ENCODE measurements around the gene UBE3D.

The UBE3D gene

DNA sequence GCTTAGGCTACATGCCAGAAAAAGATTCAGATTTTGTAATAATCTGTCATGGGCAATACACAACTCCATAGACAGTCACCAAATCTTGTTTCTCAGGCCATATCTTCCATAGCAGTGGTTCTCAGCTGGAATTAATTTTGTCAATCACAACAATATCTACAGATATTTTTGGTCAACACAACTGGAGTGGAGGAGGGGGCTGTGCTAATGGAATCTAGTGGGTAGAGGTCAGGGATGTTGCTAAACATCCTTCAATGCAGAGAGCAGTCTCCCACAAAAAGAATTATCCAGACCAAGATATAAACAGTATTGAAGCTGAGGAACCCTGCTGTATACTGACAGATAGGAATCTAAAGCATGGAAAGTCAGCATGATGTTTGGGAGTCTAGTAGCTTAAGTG lies 174.6 kb downstream of the UBE3D start:
- peaks cover 8% of the 10 kb centered on the region for H3K4me1 ChIP-seq
- H3K27me3 ChIP-seq = no peaks in the 10 kb centered on the region
- no peak for DNase-seq
- TF ChIP-seq, protein P1, sequence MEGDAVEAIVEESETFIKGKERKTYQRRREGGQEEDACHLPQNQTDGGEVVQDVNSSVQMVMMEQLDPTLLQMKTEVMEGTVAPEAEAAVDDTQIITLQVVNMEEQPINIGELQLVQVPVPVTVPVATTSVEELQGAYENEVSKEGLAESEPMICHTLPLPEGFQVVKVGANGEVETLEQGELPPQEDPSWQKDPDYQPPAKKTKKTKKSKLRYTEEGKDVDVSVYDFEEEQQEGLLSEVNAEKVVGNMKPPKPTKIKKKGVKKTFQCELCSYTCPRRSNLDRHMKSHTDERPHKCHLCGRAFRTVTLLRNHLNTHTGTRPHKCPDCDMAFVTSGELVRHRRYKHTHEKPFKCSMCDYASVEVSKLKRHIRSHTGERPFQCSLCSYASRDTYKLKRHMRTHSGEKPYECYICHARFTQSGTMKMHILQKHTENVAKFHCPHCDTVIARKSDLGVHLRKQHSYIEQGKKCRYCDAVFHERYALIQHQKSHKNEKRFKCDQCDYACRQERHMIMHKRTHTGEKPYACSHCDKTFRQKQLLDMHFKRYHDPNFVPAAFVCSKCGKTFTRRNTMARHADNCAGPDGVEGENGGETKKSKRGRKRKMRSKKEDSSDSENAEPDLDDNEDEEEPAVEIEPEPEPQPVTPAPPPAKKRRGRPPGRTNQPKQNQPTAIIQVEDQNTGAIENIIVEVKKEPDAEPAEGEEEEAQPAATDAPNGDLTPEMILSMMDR (IDR thresholded peaks at IDR 0.05; ENCODE audit: low read depth, low read length) = no peak
- H3K9me3 ChIP-seq = no peaks in the 10 kb centered on the region
- no peak overlapping the region for H3K4me3 ChIP-seq (ENCODE audit: low read depth, low read length)
- H3K36me3 ChIP-seq = no peaks in the 10 kb centered on the region; the same call in 1 of the 2 replicates

DNA sequence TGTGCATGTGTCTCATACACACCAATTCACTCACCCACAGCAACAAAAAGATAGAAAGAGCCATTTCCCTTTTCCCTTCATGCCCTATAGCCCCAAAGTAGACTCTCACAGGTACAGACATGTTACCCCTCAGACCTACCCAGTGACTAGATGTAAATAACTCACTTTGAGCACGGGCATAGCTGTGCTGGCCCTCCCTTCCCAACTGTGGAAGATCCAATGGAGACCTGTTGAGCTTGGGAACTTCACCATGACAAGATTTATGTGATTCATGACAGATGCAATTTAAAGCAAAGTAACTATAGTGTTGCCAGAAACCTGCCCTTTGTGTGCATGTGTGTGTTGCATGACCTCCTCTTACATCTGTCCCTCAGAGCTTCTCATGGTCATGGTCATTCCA lies 175.4 kb downstream of the UBE3D start:
- TF ChIP-seq, protein P1 (IDR thresholded peaks at IDR 0.05; ENCODE audit: low read depth, low read length) = no peak
- H3K4me3 ChIP-seq (ENCODE audit: low read depth, low read length) = no peak overlapping the region
- no peak for DNase-seq
- peaks cover 8% of the 10 kb centered on the region for H3K4me1 ChIP-seq
- H3K27me3 ChIP-seq = no peaks in the 10 kb centered on the region
- no peaks in the 10 kb centered on the region for H3K9me3 ChIP-seq
- no peaks in the 10 kb centered on the region for H3K36me3 ChIP-seq

DNA sequence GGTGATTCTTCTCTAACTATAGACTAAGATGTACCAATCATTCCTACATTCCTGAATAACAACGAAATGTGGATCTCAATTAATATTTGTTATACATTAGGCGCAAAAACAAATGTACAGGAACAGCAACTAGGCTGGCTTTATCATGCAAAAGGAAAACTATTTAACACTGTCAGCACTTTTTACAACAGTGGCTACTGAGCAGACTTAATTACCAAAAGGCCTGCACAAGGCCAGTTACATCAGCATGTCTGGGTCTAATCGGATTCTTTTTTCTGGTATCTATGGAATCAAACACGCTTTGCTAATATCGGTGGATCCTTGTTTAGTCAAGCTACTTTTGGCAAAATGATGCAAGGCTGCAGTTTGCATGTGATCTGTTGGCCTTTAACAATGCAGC lies 176.5 kb downstream of the UBE3D start:
- TF ChIP-seq, protein P1 (IDR thresholded peaks at IDR 0.05; ENCODE audit: low read depth, low read length) = no peak
- Histone ChIP-seq H3K4me1 (peaks cover 8% of the 10 kb centered on the region), H3K4me3 (ENCODE audit: low read depth, low read length) (no peak overlapping the region), H3K36me3 (no peaks in the 10 kb centered on the region), H3K9me3 (no peaks in the 10 kb centered on the region), H3K27me3 (no peaks in the 10 kb centered on the region)
- no peak for DNase-seq

DNA sequence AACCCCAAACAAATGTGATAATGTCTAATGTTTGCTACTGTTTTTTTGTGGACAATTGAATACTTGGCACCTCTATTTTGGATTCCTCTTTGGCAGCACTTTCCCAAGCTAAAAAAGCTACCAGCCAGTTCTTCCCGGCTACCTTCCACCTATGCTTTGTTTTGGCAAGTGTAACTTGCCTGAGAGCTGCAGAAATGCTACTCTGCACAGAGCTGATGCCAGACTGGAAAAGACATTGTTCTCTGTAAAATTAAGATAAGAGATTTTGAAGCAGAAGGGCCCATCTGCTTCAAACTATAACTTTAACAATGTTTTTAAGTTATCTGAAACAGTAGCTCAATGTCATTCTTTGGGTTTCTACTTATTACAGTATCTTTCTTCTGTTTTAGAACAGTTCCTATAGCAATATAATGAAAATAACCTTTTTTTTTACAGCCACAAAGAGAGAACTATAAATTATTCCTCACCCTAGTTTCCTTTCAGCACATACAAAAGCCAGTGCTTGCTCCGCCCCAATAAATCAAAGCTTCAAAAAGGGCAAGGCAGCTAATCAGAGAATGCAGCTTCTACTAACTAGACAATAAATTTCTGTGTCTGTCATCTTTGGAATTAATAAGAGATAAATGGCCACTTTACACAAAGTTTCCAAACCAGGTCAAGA lies 183.1 kb downstream of the UBE3D start:
- TF ChIP-seq, protein P1 (IDR thresholded peaks at IDR 0.05; ENCODE audit: low read depth, low read length) = no peak
- Histone ChIP-seq H3K36me3 (no peaks in the 10 kb centered on the region), H3K9me3 (no peaks in the 10 kb centered on the region)

DNA sequence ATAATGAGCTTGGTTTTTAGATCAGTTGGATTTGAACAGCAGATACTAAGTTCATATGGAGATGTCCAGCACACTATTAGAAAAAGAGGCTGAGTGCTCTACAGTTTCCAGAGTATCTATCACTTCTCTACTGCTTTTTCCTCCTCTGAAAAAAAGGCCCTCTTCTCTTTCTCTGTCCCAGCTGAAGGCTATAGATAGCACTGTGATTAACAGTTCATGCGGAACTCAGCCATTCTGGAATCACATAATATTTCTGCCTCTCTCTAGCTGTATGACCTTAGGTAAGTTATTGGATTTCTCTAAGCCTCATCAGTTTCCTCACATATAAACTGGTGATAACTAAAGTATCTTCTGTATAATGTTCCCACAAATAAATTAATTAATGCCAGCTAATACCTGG lies 184.1 kb downstream of the UBE3D start:
- DNase-seq = no peak
- Histone ChIP-seq H3K4me1 (peaks cover 9% of the 10 kb centered on the region), H3K36me3 (no peaks in the 10 kb centered on the region), H3K4me3 (ENCODE audit: low read depth, low read length) (no peak overlapping the region), H3K9me3 (no peaks in the 10 kb centered on the region), H3K27me3 (no peaks in the 10 kb centered on the region)
- TF ChIP-seq, protein P1 (IDR thresholded peaks at IDR 0.05; ENCODE audit: low read depth, low read length) = no peak

More for the DNA sequence above, 183.1 kb downstream of the UBE3D start:
- no peak for DNase-seq
- Histone ChIP-seq H3K4me1 (peaks cover 7% of the 10 kb centered on the region), H3K27me3 (no peaks in the 10 kb centered on the region), H3K4me3 (ENCODE audit: low read depth, low read length) (no peak overlapping the region)

DNA sequence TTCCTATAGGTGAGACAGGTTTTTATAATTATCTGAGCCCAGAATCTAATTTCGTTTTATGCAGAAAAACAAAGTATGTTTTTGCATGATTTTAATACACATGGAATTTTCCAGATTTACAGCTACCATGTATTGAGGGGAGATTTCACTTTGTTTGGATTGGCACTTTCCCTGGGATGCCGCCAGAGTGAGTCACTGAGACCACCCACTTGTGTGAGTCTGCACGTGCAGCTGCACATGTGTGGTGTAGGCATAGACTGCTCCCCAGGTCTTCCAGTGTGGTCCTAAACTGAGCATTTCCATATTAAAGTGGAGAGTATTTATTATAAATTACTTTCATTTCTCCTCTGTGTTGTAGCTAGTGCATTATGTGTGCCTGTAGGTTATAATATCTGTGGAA lies 186.8 kb downstream of the UBE3D start:
- H3K4me1 ChIP-seq = peaks cover 9% of the 10 kb centered on the region
- DNase-seq = no peak
- no peaks in the 10 kb centered on the region for H3K9me3 ChIP-seq
- H3K4me3 ChIP-seq (ENCODE audit: low read depth, low read length) = no peak overlapping the region
- TF ChIP-seq, protein P1 (IDR thresholded peaks at IDR 0.05; ENCODE audit: low read depth, low read length) = no peak
- H3K27me3 ChIP-seq = no peaks in the 10 kb centered on the region
- H3K36me3 ChIP-seq = no peaks in the 10 kb centered on the region

All from BE2C (cell line).